Globus pallidus (tissue), 1 donor: Measurements from ENCODE around the gene APBA2.
"Not testable (repeated sequence)": the region's sequence is repeated elsewhere in the genome, so short reads cannot be mapped to it uniquely, and the experiment has no call there.

ENCODE experiments used
- DNase-seq: peaks from one replicate; pipeline ENCODE4 v3.0.0-alpha.2; 2015; ENCODE audit warnings: low spot score

Gene APBA2

DNA sequence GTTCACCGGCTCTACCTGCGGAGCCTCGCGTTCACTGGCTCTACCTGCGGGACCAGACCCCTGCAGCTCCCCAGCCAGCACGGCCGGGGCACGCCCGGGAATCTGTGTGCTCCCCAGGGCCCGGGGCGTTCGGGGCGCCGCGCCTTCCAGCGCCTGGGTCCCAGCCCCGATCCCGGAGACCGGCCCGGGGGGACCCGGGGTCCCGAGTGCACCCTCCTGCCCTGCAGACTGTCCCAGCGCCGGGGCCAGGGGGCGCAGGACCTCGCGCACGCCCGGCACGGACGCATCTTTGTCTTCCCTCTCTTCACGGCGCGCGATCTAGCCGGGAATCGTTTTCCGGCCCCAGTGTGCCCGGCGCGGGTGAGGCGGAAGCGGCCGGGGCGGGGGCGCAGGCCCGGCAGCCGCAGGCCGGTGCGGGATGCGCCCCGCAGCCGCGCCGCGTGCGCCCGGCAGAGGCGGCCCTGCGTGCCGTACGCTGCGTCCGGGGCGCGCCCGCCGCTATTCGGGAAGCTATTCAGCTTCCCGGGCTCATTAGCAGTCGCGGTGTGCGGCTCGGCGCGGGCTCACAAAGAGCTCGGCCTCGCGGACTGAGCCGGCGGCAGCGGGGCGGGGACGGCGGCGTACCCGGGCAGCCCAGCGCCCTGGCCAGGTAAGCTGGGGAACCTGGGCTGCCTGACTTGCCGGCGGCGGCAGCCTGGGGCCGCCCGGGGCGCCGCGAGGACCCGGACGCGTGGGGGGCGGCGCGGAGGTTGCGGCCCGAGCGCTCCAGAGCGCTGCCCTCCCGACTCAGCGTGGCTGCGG lies at the start of gene APBA2:
Gene APBA2, plus strand, starts transcription at position 345 of the 801 bp plus-strand sequence. CDS start 167,911 bp downstream, outside the sequence.
- no peak for DNase-seq

DNA sequence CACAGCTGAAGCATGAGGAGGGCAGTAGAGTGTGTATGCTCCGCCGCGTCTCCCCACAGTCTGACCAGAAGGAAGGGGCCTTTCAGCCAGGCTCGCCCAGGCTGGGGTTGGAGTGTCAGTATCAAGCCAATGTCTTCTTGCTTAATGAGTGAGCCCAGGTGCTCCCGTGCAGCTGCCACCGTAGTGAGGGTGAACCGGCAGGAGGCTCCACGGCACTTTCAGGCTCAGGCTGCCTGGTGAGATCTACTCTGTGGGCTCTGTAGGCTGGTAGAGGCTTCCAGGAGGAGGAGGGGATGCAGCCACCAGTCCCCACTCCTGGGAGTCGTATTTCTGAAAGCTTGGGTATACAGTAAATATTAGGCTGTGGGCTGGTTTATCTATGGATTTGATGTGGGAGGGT lies 45.5 kb upstream of the APBA2 start:
- not testable (repeated sequence) for DNase-seq

DNA sequence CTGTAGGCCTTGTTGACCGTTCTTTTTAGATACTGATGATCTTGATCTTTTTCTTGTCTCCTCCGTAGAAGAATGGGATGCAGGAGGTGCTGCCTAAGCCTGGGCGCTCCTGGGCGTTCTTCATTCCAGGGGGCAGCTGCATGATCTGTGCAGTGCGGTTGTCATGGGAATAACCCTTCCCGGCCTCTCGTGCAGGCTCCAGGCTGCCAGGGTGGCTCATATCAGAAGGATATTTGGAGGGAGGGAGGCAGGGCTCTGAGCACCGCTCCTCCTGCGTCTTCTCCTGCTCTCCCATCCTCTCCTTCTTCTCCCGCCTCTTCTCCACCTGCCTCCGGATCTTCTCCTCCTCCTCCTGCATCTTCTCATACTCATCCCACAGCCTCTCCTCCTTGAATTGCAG lies 43.6 kb upstream of the APBA2 start:
- not testable (repeated sequence) for DNase-seq

DNA sequence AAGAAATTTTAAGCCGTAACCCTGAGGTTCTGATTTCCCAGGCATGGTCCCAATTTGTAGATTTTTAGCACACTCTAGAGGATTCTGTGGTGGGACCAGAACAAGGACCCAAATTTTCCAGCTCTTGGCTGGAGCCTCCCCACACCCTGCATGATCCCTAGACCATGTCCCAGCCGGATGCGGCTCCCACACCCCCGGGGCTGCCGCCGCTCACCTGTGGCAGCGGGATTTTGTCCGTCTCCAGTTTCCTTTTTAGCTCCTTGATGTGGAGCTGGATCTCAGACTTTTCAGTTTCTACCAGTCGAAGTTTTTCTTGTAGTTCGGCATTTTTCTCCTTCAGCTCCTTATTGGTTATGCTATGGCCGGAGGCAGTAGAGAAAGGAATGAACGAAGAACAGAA lies 42.3 kb upstream of the APBA2 start:
- not testable (repeated sequence) for DNase-seq

DNA sequence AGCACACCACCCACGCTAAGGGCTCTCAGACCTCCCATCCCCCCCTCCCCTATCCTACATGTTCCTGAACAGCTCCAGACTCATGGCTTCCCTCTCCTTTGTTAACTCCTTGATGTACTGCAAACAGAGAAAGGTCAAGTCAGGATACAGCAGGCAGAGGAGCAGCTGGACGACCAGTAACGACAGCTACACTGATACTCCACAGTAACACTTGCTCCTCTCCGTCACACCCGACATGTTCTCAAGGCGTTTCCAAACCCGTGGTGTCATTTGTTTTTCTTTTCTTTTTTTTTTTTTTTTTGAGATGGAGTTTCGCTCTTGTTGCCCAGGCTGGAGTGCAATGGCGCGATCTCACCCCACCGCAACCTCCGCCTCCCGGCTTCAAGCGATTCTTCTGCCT lies 41.6 kb upstream of the APBA2 start:
- not testable (repeated sequence) for DNase-seq

DNA sequence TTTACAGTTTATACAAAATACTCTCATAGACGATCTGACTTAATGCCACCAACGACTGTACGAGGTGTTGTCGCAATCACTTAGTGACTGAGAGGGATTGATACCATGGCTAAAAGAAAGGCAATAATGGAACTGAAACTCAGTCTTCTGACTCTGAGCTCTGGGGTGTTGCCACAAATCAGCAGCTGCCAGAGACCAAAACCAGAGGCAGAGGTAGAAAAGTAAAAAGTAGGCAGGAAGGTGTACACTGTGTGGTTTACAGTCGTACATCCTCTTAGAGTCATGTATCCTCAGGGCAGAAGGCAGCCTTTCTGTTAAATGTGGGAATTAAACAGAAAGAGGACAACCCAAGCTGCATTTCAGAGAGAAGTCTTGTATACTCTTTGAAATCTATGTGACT lies 38.5 kb upstream of the APBA2 start:
- not testable (repeated sequence) for DNase-seq

DNA sequence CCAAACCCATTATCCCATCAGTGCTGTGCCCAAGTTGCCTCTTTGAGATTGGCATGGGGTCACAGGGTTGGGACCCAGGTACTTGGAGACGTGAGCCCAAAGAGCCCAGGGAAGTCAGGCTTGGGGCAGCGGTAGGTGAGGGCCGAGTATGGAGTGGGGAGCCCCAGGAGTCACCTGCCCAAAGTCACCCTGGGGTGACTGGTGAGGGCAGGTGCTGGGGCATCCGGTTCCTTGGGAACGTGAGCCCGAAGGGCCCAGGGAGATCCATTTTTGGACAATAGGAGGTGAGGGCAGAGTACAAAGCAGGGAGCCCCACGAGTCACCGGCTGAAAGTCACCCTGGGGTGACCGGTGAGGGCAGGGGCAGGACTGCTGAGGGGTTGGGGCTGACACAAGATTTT lies 37.8 kb upstream of the APBA2 start:
- not testable (repeated sequence) for DNase-seq

DNA sequence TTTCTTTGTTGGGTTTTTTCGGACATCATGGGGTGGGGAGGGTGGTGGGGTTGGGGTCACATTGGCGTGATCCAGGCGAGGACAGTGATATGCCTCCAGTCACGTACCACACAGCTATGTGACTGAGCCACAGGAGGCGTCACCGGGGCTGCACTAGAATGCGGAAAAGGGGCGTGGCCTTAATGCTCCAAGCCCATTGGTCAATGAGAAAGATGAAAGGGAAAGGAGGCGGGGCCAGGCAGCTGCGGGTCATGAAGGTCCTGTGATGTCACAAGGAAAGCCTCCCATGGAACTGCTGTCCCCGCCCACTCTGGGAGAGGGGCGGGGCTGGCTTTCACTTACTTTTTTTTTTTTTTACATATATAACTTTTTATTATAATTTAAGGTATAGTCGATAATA lies 37.3 kb upstream of the APBA2 start, which contains the start of gene GOLGA6L7:
Gene GOLGA6L7, minus strand, starts transcription at position 124 of the 400 bp plus-strand sequence. Its CDS starts 95 bp downstream, at position 29.
- not testable (repeated sequence) for DNase-seq

DNA sequence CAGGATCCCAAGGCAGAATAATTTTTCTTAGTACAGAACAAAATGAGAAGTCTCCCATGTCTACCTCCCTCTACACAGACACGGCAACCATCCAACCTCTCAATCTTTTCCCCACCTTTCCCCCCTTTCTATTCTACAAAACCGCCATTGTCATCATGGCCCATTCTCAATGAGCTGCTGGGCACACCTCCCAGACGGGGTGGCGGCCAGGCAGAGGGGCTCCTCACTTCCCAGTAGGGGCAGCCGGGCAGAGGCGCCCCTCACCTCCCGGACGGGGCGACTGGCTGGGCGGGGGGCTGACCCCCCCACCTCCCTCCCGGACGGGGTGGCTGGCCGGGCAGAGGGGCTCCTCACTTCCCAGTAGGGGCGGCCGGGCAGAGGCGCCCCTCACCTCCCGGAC lies 36.5 kb upstream of the APBA2 start:
- DNase-seq = not testable (repeated sequence)

DNA sequence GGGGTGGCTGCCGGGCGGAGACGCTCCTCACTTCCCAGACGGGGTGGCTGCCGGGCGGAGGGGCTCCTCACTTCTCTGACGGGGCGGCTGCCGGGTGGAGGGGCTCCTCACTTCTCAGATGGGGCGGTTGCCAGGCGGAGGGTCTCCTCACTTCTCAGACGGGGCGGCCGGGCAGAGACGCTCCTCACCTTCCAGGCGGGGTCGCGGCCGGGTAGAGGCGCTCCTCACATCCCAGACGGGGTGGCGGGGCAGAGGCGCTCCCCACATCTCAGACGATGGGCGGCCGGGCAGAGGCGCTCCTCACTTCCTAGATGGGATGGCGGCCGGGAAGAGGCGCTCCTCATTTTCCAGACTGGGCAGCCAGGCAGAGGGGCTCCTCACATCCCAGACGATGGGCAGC lies 36.0 kb upstream of the APBA2 start:
- not testable (repeated sequence) for DNase-seq

DNA sequence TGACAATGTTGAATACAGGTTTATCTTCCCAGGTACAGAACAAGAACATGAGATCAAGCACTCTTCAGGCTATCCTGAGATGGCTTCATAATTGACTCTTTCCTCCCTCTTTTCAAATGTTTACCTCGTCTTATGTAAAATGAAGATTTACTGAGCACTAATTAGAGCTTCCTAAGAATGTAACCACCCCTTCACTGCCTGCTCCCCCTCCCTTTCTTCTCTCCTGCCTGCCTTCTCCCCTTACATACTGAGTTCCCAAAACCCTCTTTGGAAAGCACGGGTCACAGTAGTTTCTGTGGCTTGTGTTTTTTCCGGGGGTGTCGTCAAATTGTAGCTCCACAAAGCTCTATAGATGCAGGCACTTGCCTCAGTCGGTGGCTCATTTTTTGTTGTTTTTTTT lies 32.1 kb upstream of the APBA2 start:
- not testable (repeated sequence) for DNase-seq

DNA sequence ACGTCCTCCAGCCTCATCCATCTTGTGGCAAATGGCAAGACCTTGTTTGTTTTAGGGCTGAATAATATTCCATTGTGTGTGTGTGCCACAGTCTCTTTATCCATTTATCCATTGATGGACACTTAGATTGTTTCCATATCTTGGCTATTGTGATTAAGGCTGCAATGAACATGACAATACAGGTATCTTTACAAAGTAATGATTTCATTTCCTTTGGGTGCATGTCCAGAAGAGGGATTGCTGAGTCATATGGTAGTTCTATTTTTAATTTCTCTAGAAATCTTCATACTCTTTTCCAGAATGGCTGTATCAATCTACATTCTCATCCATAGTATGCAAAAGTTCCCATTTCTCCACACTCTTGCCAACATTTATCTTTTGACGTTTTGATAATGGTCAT lies 31.2 kb upstream of the APBA2 start:
- not testable (repeated sequence) for DNase-seq

DNA sequence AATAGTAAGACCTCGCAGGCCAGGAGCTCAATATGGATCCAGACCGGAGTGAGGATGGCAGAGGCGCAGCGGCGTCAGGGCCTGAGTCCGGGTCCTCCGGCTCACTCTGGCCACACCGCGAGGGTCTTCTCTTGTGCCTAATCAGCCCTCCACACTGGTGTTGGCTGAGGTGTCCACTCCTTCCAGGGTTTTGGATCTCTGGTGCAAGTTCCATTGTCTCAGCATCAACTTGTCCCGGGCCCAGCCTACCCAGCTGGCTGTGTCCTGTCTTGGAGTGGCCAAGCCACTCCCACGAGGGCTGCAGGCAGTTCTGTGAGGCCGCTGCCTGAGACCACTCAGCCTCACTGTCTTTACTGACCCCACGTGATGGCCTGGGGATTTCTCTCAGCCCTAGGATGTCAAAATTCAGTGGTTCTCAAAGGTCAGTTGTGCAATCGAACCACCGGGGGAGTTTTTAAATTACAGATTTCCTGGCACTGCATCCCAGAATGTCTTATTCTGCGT lies 24.7 kb upstream of the APBA2 start:
- DNase-seq = no peak

DNA sequence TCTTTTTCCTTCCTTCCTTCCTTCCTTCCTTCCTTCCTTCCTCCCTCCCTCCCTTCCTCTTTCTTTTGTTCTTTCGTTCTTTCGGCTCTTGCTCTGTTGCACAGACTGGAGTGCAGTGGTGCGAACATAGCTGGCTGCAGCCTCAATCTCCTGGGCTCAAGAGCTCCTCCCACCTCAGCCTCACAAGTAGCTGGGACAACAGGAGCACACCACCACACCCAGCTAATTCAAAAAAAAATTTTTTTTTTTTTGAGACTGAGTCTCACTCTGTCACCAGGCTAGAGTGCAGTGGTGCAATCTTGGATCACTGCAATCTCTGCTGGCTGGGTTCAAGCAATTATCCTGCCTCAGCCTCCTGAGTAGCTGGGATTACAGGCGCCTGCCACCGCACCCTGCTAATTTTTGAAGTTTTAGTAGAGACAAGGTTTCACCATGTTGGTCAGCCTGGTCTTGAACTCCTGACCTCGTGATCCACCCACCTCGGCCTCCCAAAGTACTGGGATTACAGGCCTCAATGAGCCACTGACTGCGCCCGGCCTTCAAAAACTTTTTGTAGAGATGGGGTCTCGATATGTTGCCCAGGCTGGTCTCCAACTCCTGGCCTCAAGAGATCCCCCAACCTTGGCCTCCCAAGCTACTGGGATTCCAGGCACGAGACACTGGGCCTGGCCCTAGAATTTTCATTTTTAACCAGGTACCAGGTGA lies 24.0 kb upstream of the APBA2 start:
- DNase-seq = not testable (repeated sequence)

DNA sequence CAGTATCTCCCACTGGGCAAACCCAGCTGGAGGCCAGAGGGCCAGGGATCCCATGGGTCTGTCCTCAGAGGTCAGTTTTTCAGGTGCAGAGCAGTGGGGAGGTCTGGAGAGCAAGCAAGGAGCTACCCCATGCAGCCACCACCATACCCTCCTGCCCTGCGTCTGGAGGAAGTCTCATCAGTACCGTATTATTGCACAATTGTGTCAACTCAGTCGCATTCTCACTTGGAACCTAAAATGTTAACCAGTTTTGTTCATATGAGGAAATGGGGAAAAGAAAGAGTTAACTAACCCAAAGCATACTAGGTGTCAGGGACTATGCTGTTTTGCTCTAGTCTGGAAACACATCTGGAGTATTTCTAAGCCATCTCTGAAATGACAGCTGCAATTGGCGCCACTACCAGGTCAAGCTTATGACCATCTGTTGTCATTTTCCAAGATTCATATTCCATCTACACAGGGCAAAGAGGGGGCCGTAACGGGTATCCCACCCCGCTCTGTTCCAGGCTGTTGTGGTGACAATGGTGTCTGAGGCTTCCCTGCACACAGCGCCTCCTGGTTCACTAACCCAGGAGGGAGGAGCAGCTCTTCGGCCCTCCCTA lies 16.9 kb upstream of the APBA2 start:
- DNase-seq = no peak

DNA sequence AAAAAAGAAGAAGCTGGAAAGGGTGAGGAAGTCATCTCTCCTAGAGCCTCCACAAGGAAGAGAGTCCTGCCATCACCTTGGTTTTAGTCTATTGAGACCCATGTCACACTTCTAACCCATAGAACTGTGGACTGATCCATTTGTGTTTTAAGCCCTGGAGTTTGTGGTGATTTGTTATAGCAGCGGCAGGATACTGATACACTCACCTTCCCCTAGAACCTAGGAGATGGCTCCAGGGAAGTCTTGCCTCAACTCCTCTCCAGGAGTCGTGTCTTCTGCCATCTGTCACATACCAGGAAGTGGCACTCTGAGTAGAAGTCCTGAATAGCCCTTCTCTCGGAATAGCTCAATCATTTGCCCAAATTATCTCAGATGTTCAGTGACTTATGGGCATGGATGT lies 14.6 kb upstream of the APBA2 start:
- no peak for DNase-seq

DNA sequence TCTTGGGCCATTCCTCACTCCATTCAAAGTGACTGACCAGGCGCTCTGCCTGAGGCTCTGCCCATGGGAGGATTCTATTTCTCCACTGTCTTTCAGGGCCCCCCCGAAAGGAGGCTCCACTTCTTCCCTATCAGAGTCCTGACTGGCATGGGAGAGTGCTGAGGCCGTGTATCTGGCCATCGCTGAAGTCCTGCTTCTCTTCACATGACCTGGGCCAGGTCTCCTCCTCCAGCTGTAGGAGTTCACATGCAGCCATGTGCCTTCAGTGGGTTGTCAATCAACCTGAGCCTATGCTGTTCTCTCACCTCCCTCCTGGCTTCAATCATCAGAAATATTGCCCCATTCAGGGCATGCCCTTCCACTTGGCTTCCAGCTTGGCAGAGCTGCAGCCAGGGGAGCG lies 12.8 kb upstream of the APBA2 start:
- no peak for DNase-seq

DNA sequence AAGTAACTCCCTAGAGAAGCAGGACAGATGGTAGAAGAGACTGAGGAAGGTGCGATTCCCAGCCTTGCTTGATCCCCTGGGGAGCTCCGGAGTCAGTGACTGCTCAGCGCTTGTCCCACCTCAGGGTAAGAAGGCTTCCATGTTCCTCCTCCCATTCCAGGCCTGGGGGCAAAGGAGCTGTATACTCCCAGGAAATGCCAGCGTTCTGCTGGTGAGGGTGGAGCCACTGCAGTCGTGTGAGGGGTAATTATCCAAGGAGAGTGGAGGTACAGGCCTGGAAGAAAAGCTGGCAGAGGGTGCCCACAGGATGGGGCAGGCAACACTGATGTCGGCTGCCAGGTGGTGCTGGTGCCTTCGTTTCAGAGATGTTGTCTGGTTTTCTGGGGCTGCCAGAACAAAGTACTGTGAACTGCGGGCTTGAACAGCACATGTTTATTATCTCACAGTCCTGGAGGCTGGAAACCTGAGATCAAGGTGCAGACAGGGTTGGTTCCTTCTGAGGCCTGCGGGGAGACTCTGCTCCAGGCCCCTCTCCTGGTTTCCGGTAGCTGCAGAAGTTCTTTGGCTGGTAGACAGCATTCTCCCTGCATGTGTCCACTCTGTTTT lies 12.1 kb upstream of the APBA2 start:
- DNase-seq = no peak

DNA sequence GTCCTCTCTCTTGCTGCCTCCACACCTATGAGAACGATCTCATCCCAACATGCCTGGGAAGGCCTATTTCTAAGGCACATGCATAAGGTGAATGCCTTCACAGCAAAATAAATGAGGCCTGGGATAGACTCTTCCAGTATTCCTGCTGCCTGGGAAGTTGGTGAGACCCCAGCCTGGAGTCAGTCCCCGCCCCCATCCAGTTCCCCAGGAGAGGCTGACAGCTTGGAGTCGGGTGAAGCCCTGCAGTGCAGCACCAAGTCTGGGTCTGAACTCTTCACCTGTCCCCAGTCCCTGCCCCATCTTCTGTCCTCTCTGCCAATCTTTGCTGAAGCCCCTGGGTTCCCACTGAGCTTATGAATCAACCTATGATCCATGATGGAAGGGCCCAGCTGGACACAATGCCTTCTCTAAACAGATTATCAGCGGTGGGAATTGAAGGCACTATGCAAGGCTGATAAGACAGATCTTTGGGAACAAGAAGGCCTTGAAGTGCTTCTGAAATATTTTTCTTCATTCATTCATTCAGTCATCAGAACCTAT lies 10.2 kb upstream of the APBA2 start:
- no peak for DNase-seq

DNA sequence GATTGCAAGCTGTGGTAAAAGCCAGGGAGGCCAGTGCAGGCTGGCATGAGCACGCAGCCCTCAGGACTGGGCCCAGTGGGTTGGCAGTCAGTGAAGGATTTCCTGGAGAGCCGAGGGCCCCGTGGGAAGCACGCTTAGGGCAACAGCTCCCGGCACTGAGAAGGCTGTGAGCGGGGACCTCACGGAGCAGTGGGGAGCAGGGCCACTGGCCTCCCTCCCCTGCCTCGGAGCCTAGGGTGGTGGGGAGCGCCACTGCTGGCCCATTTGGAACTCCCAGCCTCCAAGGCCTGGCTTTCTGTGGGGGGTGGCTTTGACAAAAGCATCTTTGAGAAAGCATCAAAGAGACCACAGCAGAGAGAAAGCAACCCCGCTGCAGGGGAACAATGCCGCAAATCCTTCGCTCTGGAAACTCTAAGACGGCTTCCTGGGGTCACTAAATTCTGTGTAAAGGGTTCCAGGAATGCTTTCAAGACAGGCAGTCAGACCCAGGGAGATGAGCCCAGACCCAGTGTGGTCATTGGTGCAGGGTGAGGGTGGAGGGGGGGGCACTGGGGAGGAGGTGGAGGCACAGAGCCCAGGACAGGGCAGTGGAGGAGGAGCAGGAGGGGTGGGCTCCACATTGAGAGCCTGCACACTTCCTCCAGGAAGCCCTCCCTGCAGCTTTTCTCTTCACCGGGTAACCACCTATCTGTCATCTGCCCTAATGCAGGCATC lies 9.5 kb upstream of the APBA2 start:
- peak; percentile 43 for DNase-seq

DNA sequence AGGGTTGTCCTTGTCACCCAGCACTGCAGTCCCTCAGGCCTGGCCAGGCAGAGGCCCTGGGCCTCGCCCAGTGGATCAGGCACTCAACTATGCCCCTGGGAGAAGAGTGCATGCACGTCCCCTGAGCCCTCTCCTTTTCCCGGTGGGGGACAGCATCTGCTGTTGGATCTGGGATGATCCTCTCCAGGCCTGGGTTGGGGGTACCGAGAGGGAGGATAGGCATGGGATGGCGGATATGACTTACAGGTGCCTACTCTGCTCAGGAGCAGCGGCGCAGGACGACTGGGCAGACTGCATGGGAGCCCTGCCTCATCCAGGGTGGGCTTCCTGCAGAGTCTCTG lies 9.0 kb upstream of the APBA2 start:
- no peak for DNase-seq
